GM12892 (cell line): Measurements from ENCODE around the gene PLAGL2.
"Not testable (repeated sequence)": the region's sequence is repeated elsewhere in the genome, so short reads cannot be mapped to it uniquely, and the experiment has no call there.

ENCODE experiments used
- DNase-seq: peaks from one replicate; pipeline ENCODE4 v3.0.0; 2011; ENCODE audit not compliant: insufficient read length
- FAIRE-seq: peaks from 2 replicates; lab custom pipeline; 2011; peaks lifted over from hg19 to GRCh38; lab: Jason Lieb, UNC
- POLR2A ChIP-seq: IDR thresholded peaks from 2 replicates; pipeline ENCODE4 v1.6.1; 2011; ENCODE audit warnings: low read depth, low read length, control low read depth
- POLR2AphosphoS5 ChIP-seq: IDR thresholded peaks from 2 replicates; pipeline ENCODE4 v1.6.1; 2011; ENCODE audit warnings: low read depth, low read length, control low read depth
- TAF1 ChIP-seq: IDR thresholded peaks from 2 replicates; pipeline ENCODE4 v1.6.1; 2011; ENCODE audit warnings: low read depth, mild to moderate bottlenecking, control low read depth, low read length, borderline replicate concordance

Gene PLAGL2

GRCh38 chr20:32188376-32189122, 19.0 kb downstream of the PLAGL2 start:
- no peak for DNase-seq
- FAIRE-seq: no peak
- TF ChIP-seq POLR2A (no peak), POLR2AphosphoS5 (no peak), TAF1 (no peak)

DNA sequence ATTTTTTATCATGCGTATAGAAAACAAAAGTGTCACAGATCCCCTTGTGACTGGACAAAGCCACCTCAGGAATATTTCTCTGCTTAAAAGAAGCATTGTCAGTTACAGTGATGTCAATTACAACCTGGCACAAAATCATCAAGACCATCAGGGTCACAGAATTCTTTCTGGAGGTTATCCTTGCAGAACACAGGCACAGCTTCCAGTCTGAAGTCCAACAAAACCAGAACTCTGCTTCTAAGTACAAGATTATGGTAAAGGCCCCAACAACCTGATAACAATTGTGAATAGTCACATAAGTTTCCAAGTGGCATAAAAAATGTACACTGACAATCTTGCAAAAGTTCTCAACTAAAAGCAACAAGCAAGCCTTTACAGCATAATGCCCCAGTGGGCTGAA, 21.0 kb downstream of the PLAGL2 start:
- no peak for TF ChIP-seq TAF1
- TF ChIP-seq POLR2A: no peak
- no peak for TF ChIP-seq POLR2AphosphoS5
- DNase-seq (no peak), FAIRE-seq (no peak)

DNA sequence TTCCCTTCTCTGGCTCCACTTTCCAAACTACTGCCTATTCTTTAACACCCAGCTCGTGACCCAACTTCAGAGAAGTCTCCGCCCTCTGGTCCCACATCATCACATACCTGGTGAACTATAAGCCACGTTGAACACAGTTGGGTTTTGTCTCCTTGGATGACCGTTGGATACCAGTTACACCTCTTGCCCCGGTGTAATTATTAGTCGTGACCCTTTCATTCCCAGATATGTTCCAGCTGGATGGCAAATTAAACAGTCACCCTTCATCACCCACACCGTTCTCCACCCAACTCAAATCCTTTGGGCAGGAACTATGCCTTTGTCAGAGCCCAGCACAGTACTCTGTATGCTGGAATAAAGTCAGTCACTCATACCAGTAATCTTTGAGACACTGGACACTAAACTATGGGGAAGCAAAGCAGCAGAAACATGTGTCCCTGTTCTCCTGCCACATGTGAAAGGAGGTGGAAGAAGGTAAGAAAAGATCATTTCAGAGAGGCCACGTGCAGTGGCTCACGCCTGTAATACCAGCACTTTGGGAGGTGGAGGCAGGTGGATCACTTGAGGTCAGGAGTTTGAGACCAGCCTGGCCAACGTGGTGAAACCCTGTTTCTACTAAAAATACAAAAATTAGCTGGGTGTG, 22.5 kb downstream of the PLAGL2 start:
- DNase-seq (no peak), FAIRE-seq (no peak)
- no peak for TF ChIP-seq TAF1
- TF ChIP-seq POLR2A: no peak
- TF ChIP-seq POLR2AphosphoS5: no peak

DNA sequence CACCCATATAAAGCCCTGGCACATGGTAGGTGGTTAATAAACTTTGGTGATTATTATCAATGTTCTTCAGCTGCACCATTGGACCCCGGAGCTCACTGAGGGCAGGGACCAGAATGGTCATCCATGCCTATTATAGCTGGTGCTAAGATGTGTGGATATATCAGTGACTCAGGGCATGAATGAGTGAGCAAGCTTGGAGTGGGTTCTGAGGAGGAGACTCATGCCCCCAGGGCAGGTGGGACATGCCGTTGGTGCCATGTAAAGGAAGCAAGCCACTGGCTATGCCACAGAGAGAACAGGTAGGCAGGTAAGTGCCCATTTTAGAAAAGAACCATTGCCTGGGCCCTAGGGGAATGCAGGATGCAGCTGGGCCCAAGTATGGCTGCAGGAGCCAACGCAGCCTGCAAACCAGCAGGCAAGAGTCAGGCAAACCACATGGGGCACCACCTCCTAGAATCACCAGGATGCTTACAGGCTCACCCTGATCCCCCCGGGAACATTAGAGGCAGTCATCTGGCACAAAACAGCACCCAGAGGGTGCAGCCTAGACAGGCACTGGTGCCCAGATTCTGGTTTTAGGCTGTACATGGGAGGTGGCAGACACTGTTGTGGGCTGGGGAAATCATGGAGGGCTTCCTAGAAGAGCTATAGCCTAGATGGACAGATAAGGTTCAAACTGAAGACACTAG, 23.5 kb downstream of the PLAGL2 start:
- DNase-seq (no peak), FAIRE-seq (no peak)
- TF ChIP-seq TAF1 (no peak), POLR2AphosphoS5 (no peak)

- DNase-seq (no peak), FAIRE-seq (no peak)
- TF ChIP-seq POLR2AphosphoS5 (no peak), TAF1 (no peak), POLR2A (no peak)
Measured at GRCh38 chr20:32181606-32182005, 25.9 kb downstream of the PLAGL2 start.

- FAIRE-seq (no peak), DNase-seq (no peak)
- TF ChIP-seq TAF1 (no peak), POLR2AphosphoS5 (no peak), POLR2A (no peak)
Measured at GRCh38 chr20:32179934-32180333, 27.6 kb downstream of the PLAGL2 start.

- TF ChIP-seq TAF1 (no peak), POLR2AphosphoS5 (no peak), POLR2A (no peak)
Measured at GRCh38 chr20:32179515-32179914, 28.0 kb downstream of the PLAGL2 start.

DNA sequence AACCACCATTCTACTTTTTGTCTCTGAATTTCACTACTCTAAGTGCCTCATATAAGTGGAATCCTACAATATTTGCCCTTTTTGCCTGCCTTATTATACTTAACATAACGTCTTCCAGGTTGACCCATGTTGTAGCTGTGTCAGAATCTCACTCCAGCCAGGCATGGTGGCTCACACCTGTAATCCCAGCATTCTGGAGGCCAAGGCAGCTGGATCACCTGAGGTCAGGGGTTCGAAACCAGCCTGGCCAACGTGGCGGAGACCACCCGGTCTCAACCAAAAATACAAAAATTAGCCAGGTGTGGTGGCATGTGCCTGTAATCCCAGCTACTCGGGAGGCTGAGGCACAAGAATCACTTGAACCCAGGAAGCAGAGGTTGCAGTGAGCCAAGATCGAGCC, 29.8 kb downstream of the PLAGL2 start:
- FAIRE-seq, DNase-seq: not testable (repeated sequence)

More at GRCh38 chr20:32179515-32179914, 28.0 kb downstream of the PLAGL2 start:
- FAIRE-seq (no peak), DNase-seq (no peak)

GRCh38 chr20:32168184-32168910, 39.2 kb downstream of the PLAGL2 start:
- FAIRE-seq (no peak), DNase-seq (no peak)
- TF ChIP-seq POLR2AphosphoS5 (no peak), POLR2A (no peak), TAF1 (no peak)

DNA sequence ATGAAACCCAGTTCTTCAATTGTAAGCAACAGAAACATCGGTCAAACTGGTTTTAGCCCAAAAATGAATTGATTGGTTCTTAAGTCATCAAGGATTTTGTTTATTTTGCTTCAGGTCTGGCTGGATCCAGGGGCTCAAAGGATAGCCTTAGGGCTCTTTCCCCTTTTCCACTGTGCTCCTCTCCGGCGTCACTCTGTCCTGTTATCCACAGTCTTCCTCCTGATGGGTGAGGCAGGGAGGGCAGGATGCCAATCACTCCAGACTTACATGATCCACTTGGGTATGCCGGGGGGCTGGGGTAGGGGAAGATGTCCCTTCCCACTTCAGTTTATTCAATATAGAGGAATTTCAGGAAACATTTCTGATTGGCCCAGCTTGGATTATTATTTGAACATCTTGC, 40.0 kb downstream of the PLAGL2 start:
- DNase-seq: no peak
- no peak for FAIRE-seq
- TF ChIP-seq POLR2A: no peak
- TF ChIP-seq TAF1: no peak
- no peak for TF ChIP-seq POLR2AphosphoS5

GRCh38 chr20:32165836-32166545, 41.6 kb downstream of the PLAGL2 start:
- no peak for FAIRE-seq
- TF ChIP-seq TAF1 (no peak), POLR2AphosphoS5 (no peak)

More at GRCh38 chr20:32165836-32166545, 41.6 kb downstream of the PLAGL2 start:
- no peak for DNase-seq
